ENCODE results near the gene EPS8L1. TPM values are rescaled to one million over a fixed set of nuclear protein-coding genes. Genes with fewer than 3 reads are reported as not detected.

Gene EPS8L1
- total RNA-seq, 2 experiments from 2014 or later: 5.1 to 7.6 TPM

DNA sequence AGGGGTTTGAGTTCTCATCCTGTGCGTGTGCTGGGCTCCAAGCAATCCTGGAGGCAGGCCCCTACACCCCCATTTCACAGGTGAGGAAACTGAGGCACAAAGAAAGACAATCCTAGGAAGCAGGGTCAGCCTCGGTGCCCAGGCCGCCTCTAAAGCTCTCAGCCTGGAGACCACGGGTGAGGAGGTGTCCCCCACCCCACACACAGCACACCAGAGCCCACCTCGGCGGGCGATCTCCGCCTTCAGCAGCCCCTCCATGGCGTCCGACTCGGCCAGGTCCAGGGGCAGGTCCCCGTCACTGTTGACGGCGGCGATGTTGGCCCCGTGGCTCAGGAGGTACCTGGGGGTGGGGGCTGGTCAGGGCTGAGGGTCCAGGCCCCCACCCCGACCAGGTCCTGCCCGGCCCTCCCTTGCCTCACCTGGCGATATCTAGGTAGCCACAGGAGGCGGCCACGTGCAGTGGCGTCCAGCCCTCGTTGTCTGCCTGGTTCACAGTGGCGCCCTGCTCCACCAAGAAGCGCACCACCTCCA is 36.6 kb downstream of the EPS8L1 start:
- ATAC-seq (ENCODE audit: low read depth): no peak
- no peak for DNase-seq
- H3K36me3 Mint-ChIP-seq: peaks cover 19% of the 10 kb centered on the region
- H3K27ac Mint-ChIP-seq: no peak overlapping the region
- no peaks in the 10 kb centered on the region for H3K9me3 Mint-ChIP-seq
- H3K4me3 Mint-ChIP-seq: no peak overlapping the region
- POLR2A ChIA-PET: no interaction called here
- H3K4me1 Mint-ChIP-seq: peaks cover 14% of the 10 kb centered on the region
- no peaks in the 10 kb centered on the region for H3K27me3 Mint-ChIP-seq

DNA sequence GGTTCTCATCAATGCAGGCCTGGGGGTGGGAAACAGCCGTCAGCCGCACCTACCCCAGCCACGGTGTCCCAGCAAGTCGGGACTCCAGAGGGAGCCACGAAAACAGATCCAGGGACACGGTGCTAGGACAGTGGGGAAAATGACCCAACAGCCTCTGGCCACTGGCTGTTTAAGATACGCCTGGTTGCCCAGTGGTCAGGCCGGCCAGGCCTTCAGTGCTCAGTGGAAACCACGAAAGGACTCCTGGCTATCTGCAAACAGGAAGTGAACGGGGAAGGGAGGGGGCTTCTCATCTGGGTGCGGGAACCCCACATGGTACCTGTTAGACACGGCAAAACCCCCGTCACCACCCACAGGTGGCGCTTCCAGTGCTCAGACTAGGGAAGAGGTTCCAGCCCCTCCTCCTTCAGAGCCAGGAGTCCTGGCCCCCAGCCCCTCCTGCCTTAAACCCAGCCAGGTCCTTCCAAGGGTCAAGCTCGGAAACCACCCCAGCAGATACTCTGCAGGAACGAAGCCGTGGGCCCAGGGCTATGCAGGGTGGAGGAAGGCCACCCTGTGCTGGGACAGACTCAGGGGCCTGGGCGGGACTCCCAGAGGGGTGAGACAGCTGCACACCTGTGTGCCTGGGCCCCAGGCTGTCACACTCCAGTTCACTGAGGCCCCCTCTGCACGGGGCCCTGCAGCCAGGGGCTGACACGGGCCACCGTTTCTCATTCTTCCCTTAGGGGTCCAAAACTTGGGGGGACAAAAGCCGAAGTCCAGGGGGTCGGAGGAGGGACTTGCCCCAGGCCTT is 37.3 kb downstream of the EPS8L1 start:
- no peak for DNase-seq
- no peak overlapping the region for H3K4me3 Mint-ChIP-seq
- no peak overlapping the region for H3K27ac Mint-ChIP-seq
- no peaks in the 10 kb centered on the region for H3K27me3 Mint-ChIP-seq
- H3K9me3 Mint-ChIP-seq: no peaks in the 10 kb centered on the region
- peaks cover 16% of the 10 kb centered on the region for H3K36me3 Mint-ChIP-seq
- POLR2A ChIA-PET: no interaction called here
- ATAC-seq (ENCODE audit: low read depth): no peak
- H3K4me1 Mint-ChIP-seq: peaks cover 17% of the 10 kb centered on the region

DNA sequence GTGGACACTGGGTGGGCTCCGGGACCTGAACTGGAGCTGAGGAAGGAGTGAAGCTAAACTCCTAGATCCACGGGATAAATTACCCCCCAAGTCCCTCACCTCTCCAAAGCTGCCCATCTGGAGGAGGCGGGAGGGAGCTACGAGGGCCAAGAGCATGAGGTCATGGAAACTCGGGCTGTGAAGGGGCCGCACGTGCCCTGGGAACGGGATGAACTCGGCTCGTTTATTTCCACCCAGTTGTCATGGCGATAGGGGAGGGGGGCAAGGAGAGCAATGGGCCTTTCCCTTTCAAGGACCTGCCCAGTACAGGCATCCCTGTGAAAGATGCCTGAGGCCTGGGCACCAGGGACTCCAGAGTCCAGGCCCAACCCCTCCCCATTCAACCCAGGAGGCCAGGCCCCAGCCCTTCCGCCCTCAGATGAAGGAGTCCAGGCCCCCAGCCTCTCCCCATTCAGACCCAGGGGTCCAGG is 37.9 kb downstream of the EPS8L1 start:
- Mint-ChIP-seq H3K27ac (no peak overlapping the region), H3K27me3 (no peaks in the 10 kb centered on the region), H3K36me3 (peaks cover 13% of the 10 kb centered on the region), H3K4me3 (no peak overlapping the region), H3K4me1 (peaks cover 19% of the 10 kb centered on the region), H3K9me3 (no peaks in the 10 kb centered on the region)
- POLR2A ChIA-PET: no interaction called here
- DNase-seq: no peak
- ATAC-seq (ENCODE audit: low read depth): no peak

DNA sequence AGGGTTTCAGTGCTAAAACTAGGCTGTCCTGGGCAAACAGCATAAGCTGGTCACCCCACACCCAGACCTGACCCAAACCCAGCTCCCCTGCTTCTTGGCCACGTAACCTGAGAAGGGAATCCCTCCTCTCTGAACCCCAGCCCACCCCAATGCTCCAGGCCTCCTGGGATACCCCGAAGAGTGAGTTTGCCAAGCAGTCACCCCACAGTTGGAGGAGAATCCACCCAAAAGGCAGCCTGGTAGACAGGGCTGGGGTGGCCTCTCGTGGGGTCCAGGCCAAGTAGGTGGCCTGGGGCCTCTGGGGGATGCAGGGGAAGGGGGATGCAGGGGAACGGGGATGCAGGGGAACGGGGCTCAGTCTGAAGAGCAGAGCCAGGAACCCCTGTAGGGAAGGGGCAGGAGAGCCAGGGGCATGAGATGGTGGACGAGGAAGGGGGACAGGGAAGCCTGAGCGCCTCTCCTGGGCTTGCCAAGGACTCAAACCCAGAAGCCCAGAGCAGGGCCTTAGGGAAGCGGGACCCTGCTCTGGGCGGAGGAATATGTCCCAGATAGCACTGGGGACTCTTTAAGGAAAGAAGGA is 39.0 kb downstream of the EPS8L1 start:
- Mint-ChIP-seq H3K4me1 (peaks cover 24% of the 10 kb centered on the region), H3K4me3 (peak overlapping the region; percentile 66), H3K9me3 (no peaks in the 10 kb centered on the region), H3K36me3 (peaks cover 5% of the 10 kb centered on the region), H3K27ac (peak overlapping the region; percentile 42), H3K27me3 (no peaks in the 10 kb centered on the region)
- DNase-seq (no peak), ATAC-seq (ENCODE audit: low read depth) (no peak)
- POLR2A ChIA-PET: no interaction called here

DNA sequence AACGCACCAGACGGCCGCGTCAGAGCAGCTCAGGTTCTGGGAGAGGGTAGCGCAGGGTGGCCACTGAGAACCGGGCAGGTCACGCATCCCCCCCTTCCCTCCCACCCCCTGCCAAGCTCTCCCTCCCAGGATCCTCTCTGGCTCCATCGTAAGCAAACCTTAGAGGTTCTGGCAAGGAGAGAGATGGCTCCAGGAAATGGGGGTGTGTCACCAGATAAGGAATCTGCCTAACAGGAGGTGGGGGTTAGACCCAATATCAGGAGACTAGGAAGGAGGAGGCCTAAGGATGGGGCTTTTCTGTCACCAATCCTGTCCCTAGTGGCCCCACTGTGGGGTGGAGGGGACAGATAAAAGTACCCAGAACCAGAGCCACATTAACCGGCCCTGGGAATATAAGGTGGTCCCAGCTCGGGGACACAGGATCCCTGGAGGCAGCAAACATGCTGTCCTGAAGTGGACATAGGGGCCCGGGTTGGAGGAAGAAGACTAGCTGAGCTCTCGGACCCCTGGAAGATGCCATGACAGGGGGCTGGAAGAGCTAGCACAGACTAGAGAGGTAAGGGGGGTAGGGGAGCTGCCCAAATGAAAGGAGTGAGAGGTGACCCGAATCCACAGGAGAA is 39.9 kb downstream of the EPS8L1 start:
- ATAC-seq (ENCODE audit: low read depth) (no peak), DNase-seq (no peak)
- Mint-ChIP-seq H3K4me3 (peak overlapping the region; percentile 94), H3K27ac (peak overlapping the region; percentile 96), H3K9me3 (no peaks in the 10 kb centered on the region), H3K36me3 (peaks cover 5% of the 10 kb centered on the region), H3K27me3 (no peaks in the 10 kb centered on the region), H3K4me1 (peaks cover 27% of the 10 kb centered on the region)
- POLR2A ChIA-PET: interaction anchor here (1.3 to 1.6 kb wide), 2 partner anchors 9 to 32 kb away, joined by 3 read pairs; no protein-coding TSS in a partner anchor

DNA sequence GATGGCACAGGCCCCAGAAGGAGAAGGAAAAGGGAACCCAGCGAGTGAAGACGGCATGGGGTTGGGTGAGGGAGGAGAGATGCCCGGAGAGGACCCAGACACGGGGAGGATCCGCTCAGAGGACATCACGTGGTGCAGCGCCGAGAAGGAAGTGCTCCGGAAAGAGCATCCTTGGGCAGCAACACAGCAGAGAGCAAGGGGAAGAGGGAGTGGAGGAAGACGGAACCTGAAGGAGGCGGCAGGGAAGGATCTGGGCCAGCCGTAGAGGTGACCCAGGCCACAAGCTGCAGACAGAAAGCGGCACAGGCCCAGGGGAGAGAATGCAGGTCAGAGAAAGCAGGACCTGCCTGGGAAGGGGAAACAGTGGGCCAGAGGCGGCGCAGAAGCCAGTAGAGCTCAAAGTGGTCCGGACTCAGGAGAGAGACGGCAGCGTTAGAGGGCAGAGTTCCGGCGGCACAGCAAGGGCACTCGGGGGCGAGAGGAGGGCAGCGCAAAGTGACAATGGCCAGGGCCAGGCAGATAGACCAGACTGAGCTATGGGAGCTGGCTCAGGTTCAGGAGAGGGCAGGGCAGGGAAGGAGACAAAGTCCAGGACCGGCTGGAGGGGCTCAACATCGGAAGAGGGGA is 40.7 kb downstream of the EPS8L1 start:
- Mint-ChIP-seq H3K27me3 (no peaks in the 10 kb centered on the region), H3K4me1 (peaks cover 27% of the 10 kb centered on the region), H3K27ac (peak overlapping the region; percentile 96), H3K9me3 (no peaks in the 10 kb centered on the region), H3K36me3 (peaks cover 3% of the 10 kb centered on the region), H3K4me3 (peak overlapping the region; percentile 94)
- ATAC-seq (ENCODE audit: low read depth): peak; percentile 46
- DNase-seq: peak; percentile 61
- POLR2A ChIA-PET: interaction anchor here (0.7 to 2.8 kb wide), 9 partner anchors 9 to 584 kb away, joined by 3 to 17 read pairs (median 3); partner anchors contain the start of gene UBE2S

DNA sequence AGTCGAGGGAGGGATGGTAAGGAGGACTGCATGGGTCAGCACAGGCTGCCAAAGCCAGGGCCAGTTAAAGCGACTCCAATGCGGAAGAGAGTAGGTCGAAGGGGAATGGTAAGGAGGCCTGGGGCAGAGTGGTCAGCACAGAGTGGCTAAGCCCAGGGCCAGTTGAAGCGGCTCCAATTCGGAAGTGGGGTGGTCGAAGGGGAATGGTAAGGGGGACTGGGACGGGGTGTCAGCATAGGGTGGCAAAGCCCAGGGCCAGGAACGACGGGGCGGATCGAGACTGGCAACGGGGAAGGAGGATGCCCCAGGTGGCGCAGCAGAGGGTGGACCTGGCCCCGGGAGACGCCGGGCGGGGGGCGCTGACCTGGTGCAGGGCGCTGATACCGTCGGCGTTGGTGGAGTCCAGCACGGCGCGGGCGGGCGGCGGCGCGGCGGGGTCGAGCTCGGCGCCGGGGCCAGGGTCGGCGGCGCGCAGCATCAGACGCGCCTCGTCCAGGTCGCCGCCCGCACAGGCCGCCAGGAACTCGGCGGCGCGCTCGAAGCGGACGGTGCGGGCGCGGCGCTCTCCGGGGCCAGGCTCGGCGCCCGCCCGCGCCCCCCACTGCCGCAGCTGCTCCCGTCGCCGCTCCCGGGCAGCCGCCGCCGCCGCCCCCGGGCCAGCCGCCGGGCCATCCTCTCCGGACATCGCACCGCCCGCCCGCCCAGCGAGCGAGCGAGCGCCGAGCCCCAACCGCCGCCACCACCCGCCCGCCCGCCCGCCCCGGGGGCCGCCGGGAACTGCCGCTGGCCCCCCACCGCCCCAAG is 41.4 kb downstream of the EPS8L1 start, which contains the start of gene PPP1R12C:
Gene PPP1R12C (minus strand): TSS at position 779 of the 804 bp plus-strand sequence. CDS start 94 bp downstream, at position 685.
- H3K27me3 Mint-ChIP-seq: no peaks in the 10 kb centered on the region
- peaks cover 27% of the 10 kb centered on the region for H3K4me1 Mint-ChIP-seq
- DNase-seq: no peak

DNA sequence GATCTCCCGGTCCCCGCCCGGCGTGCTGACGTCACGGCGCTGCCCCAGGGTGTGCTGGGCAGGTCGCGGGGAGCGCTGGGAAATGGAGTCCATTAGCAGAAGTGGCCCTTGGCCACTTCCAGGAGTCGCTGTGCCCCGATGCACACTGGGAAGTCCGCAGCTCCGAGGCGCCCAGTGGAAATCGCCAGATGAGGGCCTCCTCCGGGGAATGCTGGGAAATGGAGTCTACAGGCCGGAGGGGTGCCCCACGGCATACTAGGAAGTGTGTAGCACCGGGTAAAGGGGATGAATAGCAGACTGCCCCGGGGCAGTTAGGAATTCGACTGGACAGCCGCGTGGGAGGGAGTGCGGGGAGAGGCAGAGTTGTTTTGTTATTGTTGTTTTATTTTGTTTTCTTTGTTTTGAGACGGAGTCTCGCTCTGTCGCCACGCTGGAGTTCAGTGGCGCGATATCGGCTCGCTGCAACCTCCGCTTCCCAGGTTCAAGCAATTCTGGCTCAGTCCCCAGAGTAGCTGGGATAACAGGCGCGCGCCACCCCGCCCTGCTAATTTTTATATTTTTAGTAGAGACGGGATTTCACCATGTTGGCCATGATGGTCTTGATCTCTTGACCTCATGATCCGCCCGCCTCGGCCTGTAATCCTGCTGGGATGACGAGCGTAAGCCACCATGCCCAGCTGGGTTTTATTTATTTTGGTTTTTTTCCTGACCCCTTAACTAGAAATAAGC is 42.2 kb downstream of the EPS8L1 start:
- POLR2A ChIA-PET: interaction anchor here (0.6 to 2.8 kb wide), 12 partner anchors 11 to 458 kb away, joined by 3 to 17 read pairs (median 4); partner anchors contain the start of genes RDH13 and UBE2S
- Mint-ChIP-seq H3K4me1 (peaks cover 27% of the 10 kb centered on the region), H3K27ac (peak overlapping the region; percentile 93), H3K4me3 (peak overlapping the region; percentile 98), H3K9me3 (no peaks in the 10 kb centered on the region), H3K27me3 (peaks cover under 1% of the 10 kb centered on the region), H3K36me3 (peaks cover 3% of the 10 kb centered on the region)
- peak; percentile 93 for ATAC-seq (ENCODE audit: low read depth)
- peak; percentile 97 for DNase-seq

More for the DNA sequence above, 41.4 kb downstream of the EPS8L1 start, which contains the start of gene PPP1R12C:
- peaks cover 3% of the 10 kb centered on the region for H3K36me3 Mint-ChIP-seq
- H3K4me3 Mint-ChIP-seq: peak within 1 kb of the TSS; percentile 98
- H3K9me3 Mint-ChIP-seq: no peaks in the 10 kb centered on the region
- POLR2A ChIA-PET: interaction anchor here (0.7 to 2.8 kb wide), 12 partner anchors 10 to 584 kb away, joined by 3 to 17 read pairs (median 5); partner anchors contain the start of genes RDH13 and UBE2S
- ATAC-seq (ENCODE audit: low read depth): peak; percentile 17
- peak within 1 kb of the TSS; percentile 96 for H3K27ac Mint-ChIP-seq

DNA sequence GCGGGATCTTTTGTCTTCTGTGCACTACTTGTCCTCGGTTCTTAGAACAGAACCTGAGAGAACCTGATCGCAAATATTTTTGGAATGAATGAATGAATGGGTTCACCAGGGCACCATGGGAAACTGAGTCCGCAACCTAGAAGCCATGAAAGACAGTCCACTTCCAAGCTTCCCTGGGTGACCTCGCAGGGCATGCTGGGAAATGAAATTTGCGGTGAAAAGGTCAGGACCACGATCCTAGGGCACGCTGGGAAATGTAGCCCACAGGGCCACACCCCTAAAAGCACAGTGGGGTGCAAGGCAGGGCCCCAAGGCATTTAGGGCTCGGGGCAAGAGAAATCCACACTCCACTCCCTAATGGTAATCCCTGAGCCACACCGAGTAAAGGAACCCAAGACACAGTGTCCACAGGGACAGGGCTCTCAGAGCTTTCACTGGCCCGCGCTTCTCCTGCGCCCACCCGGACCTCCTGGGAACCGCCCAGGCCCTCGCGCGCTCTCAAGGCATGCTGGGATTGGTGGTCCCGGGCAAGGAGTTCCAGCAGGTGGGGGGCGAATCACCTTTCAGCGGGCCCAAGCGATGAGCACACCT is 42.8 kb downstream of the EPS8L1 start:
- ATAC-seq (ENCODE audit: low read depth): no peak
- peaks cover 27% of the 10 kb centered on the region for H3K4me1 Mint-ChIP-seq
- H3K36me3 Mint-ChIP-seq: peaks cover 3% of the 10 kb centered on the region
- H3K4me3 Mint-ChIP-seq: peak overlapping the region; percentile 98
- peak overlapping the region; percentile 67 for H3K27ac Mint-ChIP-seq
- peaks cover 7% of the 10 kb centered on the region for H3K27me3 Mint-ChIP-seq
- POLR2A ChIA-PET: interaction anchor here (1.2 to 2.8 kb wide), 5 partner anchors 77 to 289 kb away, joined by 3 to 17 read pairs (median 5); partner anchors contain the start of gene UBE2S
- H3K9me3 Mint-ChIP-seq: no peaks in the 10 kb centered on the region
- peak; percentile 46 for DNase-seq

DNA sequence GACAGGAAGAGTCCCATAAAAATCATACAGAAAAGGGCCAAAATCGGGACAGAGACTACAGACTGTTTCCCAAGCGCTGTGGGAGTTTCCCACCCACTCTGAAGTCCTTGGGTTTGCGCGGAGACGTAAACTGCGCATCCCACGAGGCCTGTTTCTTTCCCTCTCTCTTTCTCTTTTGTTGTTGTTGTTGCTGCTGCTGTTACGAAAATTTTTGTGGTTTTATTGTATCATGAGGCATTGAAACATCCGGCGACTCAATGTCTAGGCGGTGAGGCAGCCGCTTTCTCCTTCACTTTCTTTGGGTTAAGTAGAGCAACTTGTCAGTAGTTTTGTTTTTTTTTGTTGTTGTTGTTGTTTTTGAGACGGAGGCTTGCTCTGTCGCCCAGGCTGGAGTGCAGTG is 43.4 kb downstream of the EPS8L1 start:
- POLR2A ChIA-PET: interaction anchor here (1.3 kb wide), 1 partner anchor 220 kb away, joined by 3 read pairs; no protein-coding TSS in a partner anchor

DNA sequence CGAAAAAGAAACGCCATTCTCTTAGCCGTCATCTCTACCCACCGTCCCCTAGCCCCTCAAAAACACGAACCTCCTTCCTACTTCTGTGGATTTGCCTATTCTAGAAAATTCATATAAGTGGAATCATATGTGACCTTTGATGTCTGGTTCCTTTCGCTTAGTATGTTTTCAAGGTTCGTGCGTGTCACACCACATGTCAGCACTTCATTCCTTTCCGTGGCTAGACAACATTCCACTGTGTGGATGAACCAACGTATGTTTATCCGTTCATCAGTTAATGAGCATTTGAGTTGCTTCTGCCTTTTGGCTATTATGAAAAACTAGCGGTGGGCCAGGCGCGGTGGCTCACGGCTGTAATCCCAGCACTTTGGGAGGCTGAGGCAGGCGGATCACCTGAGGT is 55.8 kb downstream of the EPS8L1 start:
- POLR2A ChIA-PET: no interaction called here
- no peaks in the 10 kb centered on the region for H3K36me3 Mint-ChIP-seq
- DNase-seq (no peak), ATAC-seq (ENCODE audit: low read depth) (no peak)
- no peak overlapping the region for H3K27ac Mint-ChIP-seq
- peaks cover 33% of the 10 kb centered on the region for H3K27me3 Mint-ChIP-seq
- no peak overlapping the region for H3K4me3 Mint-ChIP-seq
- no peaks in the 10 kb centered on the region for H3K9me3 Mint-ChIP-seq
- H3K4me1 Mint-ChIP-seq: peaks cover 2% of the 10 kb centered on the region

More for the DNA sequence above, 43.4 kb downstream of the EPS8L1 start:
- peaks cover 27% of the 10 kb centered on the region for H3K4me1 Mint-ChIP-seq
- peak overlapping the region; percentile 43 for H3K4me3 Mint-ChIP-seq
- H3K36me3 Mint-ChIP-seq: peaks cover 3% of the 10 kb centered on the region
- ATAC-seq (ENCODE audit: low read depth) (no peak), DNase-seq (no peak)
- no peak overlapping the region for H3K27ac Mint-ChIP-seq
- H3K9me3 Mint-ChIP-seq: no peaks in the 10 kb centered on the region
- H3K27me3 Mint-ChIP-seq: peaks cover 12% of the 10 kb centered on the region

Measured in activated naive CD8-positive, alpha-beta T cell treated with anti-CD3 and anti-CD28 coated beads, Interleukin-2, amount 10 ng/mL, durations not matched to agents 7 days and 5 days (primary cell).